ENCODE measurements around the gene TEDC1. TPM values are rescaled to one million over a fixed set of nuclear protein-coding genes. Genes with fewer than 3 reads are reported as not detected.
A peak's percentile ranks its signal among the peaks of the same experiment; 100 is the strongest.

TEDC1 gene
- total RNA-seq, 4 donors from 2014 or later = 7.1 to 12.8 (median 7.6) TPM

GRCh38 chr14:105525861-105526775 is 35.1 kb downstream of the TEDC1 start, which contains the start of gene TMEM121:
Gene TMEM121 (plus strand): TSS chr14:105526583. CDS start chr14:105528835, 2,252 bp downstream.
- no peaks in the 10 kb centered on the region for H3K9me3 ChIP-seq
- no CpG with 5 or more reads among the region's 88 CpGs for WGBS, 2 donors
- H3K36me3 ChIP-seq = no peaks in the 10 kb centered on the region
- no peak for TF ChIP-seq CTCF (IDR thresholded peaks at IDR 0.05)
- TF ChIP-seq POLR2A (IDR thresholded peaks at IDR 0.05) = no peak
- peak within 1 kb of the TSS; percentile 35 to 81 (median 54) for H3K4me3 ChIP-seq
- peak within 1 kb of the TSS in 3 of 4 donors; percentile 30 to 70 (median 52) for H3K27ac ChIP-seq
- intact Hi-C loops (cut with DNase I) = loop anchor here (5.0 kb wide), 1 partner anchor 159 kb away; no protein-coding TSS in a partner anchor
- DNase-seq = no peak
- peaks cover 0 to 61% (median 9%) of the 10 kb centered on the region in 4 donors for H3K27me3 ChIP-seq
- H3K4me1 ChIP-seq = peaks cover 19 to 40% (median 27%) of the 10 kb centered on the region in 3 donors

GRCh38 chr14:105526776-105527380 is 35.8 kb downstream of the TEDC1 start:
- H3K27me3 ChIP-seq = peaks cover 0 to 58% (median 9%) of the 10 kb centered on the region in 4 donors
- peak overlapping the region; percentile 35 to 81 (median 54) for H3K4me3 ChIP-seq
- H3K4me1 ChIP-seq = peaks cover 19 to 40% (median 27%) of the 10 kb centered on the region in 3 donors
- no CpG with 5 or more reads among the region's 48 CpGs for WGBS, 2 donors
- no peak for DNase-seq
- TF ChIP-seq CTCF (IDR thresholded peaks at IDR 0.05) = no peak
- no peak for TF ChIP-seq POLR2A (IDR thresholded peaks at IDR 0.05)
- H3K36me3 ChIP-seq = no peaks in the 10 kb centered on the region
- no peaks in the 10 kb centered on the region for H3K9me3 ChIP-seq
- intact Hi-C loops (cut with DNase I) = loop anchor here (5.0 kb wide), 1 partner anchor 160 kb away; no protein-coding TSS in a partner anchor
- peak overlapping the region in 3 of 4 donors; percentile 30 to 70 (median 36) for H3K27ac ChIP-seq

GRCh38 chr14:105527381-105527825 is 36.4 kb downstream of the TEDC1 start:
- no peaks in the 10 kb centered on the region for H3K9me3 ChIP-seq
- H3K27ac ChIP-seq = peak overlapping the region in 1 of 4 donors; percentile 68
- peaks cover 0 to 53% (median 9%) of the 10 kb centered on the region in 4 donors for H3K27me3 ChIP-seq
- peak overlapping the region; percentile 35 to 81 (median 54) for H3K4me3 ChIP-seq
- 20% methylated on average over 3 of the region's 23 CpGs; no CpG with 5 or more reads in 1 of the 2 donors for WGBS, 2 donors
- H3K4me1 ChIP-seq = peaks cover 19 to 40% (median 27%) of the 10 kb centered on the region in 3 donors
- DNase-seq = no peak
- intact Hi-C loops (cut with DNase I) = loop anchor here (5.0 kb wide), 1 partner anchor 160 kb away; no protein-coding TSS in a partner anchor
- H3K36me3 ChIP-seq = no peaks in the 10 kb centered on the region
- TF ChIP-seq CTCF (IDR thresholded peaks at IDR 0.05) (no peak), POLR2A (IDR thresholded peaks at IDR 0.05) (no peak)

- Histone ChIP-seq H3K4me1 (peaks cover 19 to 40% (median 27%) of the 10 kb centered on the region in 3 donors), H3K27me3 (peaks cover 0 to 55% (median 9%) of the 10 kb centered on the region in 4 donors), H3K4me3 (peak overlapping the region; percentile 41 to 81 (median 54)), H3K36me3 (no peaks in the 10 kb centered on the region), H3K9me3 (no peaks in the 10 kb centered on the region), H3K27ac (peak overlapping the region; percentile 18 to 83 (median 62))
- TF ChIP-seq POLR2A (IDR thresholded peaks at IDR 0.05) (peak in 1 of 4 donors; percentile 44), CTCF (IDR thresholded peaks at IDR 0.05) (peak; percentile 58 to 91 (median 85))
- 8% methylated on average over 10 of the region's 67 CpGs; no CpG with 5 or more reads in 1 of the 2 donors for WGBS, 2 donors
- DNase-seq = no peak
- intact Hi-C loops (cut with DNase I) = loop anchor here (5.0 kb wide), 1 partner anchor 161 kb away; no protein-coding TSS in a partner anchor
Observed at GRCh38 chr14:105527826-105528585, 37.0 kb downstream of the TEDC1 start.
